Measurements from ENCODE around the gene URB2. TPM values are rescaled to one million over a fixed set of nuclear protein-coding genes. Genes with fewer than 3 reads are reported as not detected.

Gene URB2
- total RNA-seq, 1 experiment from 2014 or later = 53.2 TPM

DNA sequence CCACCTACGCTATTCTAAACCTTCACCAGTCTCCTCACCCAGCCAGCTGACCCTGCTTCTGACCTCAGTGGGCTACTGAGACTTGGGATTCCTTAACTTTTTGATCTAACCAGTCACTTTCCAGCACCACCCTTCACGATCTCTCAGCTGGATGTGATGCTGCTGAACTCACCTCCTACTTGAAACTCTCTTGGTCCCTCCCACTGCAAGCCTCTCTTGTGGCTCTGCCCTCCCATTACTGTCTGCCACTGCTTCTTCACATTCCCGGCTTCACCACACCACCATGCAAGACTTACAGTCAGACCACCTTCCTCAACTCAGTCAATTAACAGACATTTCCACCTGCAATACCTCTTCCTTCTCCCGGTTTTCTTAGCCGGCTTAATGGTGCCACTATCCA, 6.4 kb upstream of the URB2 start:
- peaks cover 11% of the 10 kb centered on the region for H3K79me2 ChIP-seq (ENCODE audit: insufficient read depth, low read length)
- H3K4me2 ChIP-seq (ENCODE audit: insufficient read depth, insufficient read length, low read length) = no peak overlapping the region
- H3K4me1 ChIP-seq (ENCODE audit: insufficient read depth, low read length) = peaks cover 3% of the 10 kb centered on the region; the same call in 1 of the 2 replicates
- H2BK20ac ChIP-seq (ENCODE audit: low read depth, low read length, poor library complexity, severe bottlenecking) = no peak overlapping the region
- no peak overlapping the region for H3K27ac ChIP-seq (ENCODE audit: insufficient read length, low read depth, low read length)
- peaks cover under 1% of the 10 kb centered on the region for H3K23me2 ChIP-seq (ENCODE audit: insufficient read length, low read depth, low read length, poor library complexity, severe bottlenecking)
- H2BK5ac ChIP-seq (ENCODE audit: insufficient read length, low read length) = no peak overlapping the region
- no peaks in the 10 kb centered on the region for H4K20me1 ChIP-seq (ENCODE audit: control insufficient read depth, insufficient read depth, insufficient read length)
- peaks cover 21 to 24% of the 10 kb centered on the region in 2 experiments for H3K4me1 Mint-ChIP-seq
- no peak overlapping the region for H2BK12ac ChIP-seq (ENCODE audit: insufficient read length, low read depth, low read length)
- H3K23ac ChIP-seq (ENCODE audit: insufficient read length, low read depth, low read length) = no peak overlapping the region
- H4K8ac ChIP-seq (replicated peaks; ENCODE audit: insufficient read length, low read depth, low read length) = no peak overlapping the region
- no peak overlapping the region for H3K18ac ChIP-seq (ENCODE audit: insufficient read length, low read depth, low read length)
- H3K36me3 Mint-ChIP-seq (ENCODE audit: insufficient read depth in 1 of 3, low read depth in 3 of 3) = peaks cover 0 to 6% (median 0%) of the 10 kb centered on the region in 3 experiments; a peak in 2 of 7 replicates
- H2AFZ ChIP-seq (ENCODE audit: low read length) = no peak overlapping the region
- no peak overlapping the region for H2AK5ac ChIP-seq (ENCODE audit: insufficient read length, low read length)
- peaks cover 3% of the 10 kb centered on the region for H3K79me1 ChIP-seq (ENCODE audit: insufficient read depth, low read depth, low read length, poor library complexity, severe bottlenecking)
- H3K4me3 Mint-ChIP-seq = no peak overlapping the region
- H3K27me3 Mint-ChIP-seq (ENCODE audit: low read depth) = no peaks in the 10 kb centered on the region
- H2BK120ac ChIP-seq (ENCODE audit: low read depth, low read length, poor library complexity, severe bottlenecking) = no peak overlapping the region
- no peaks in the 10 kb centered on the region for H3K9me3 Mint-ChIP-seq
- WGBS (ENCODE audit: extremely low coverage, insufficient read length, low lambda C conversion rate) = no CpG with 5 or more reads among the region's 5 CpGs
- H3K9me3 ChIP-seq (ENCODE audit: control insufficient read depth, low read depth, low read length) = no peaks in the 10 kb centered on the region
- TF ChIP-seq CTCF (conservative IDR thresholded peaks at IDR 0.05) = no peak
- H3K27ac Mint-ChIP-seq = no peak overlapping the region
- H3T11ph ChIP-seq (ENCODE audit: low read length) = no peak overlapping the region
- H3K14ac ChIP-seq (ENCODE audit: insufficient read depth, low read length) = no peak overlapping the region
- H2BK15ac ChIP-seq (ENCODE audit: low read depth, low read length) = no peak overlapping the region
- no peak overlapping the region for H3K4ac ChIP-seq (ENCODE audit: low read depth, low read length)
- no peak overlapping the region for H4K5ac ChIP-seq (ENCODE audit: insufficient read length, low read depth, low read length)
- DNase-seq = no peak
- H4K91ac ChIP-seq (ENCODE audit: insufficient read length, low read depth, low read length) = no peak overlapping the region
- no peaks in the 10 kb centered on the region for H3K27me3 ChIP-seq (ENCODE audit: insufficient read depth, low read length)
- H3K56ac ChIP-seq (ENCODE audit: insufficient read length, low read depth, low read length) = no peak overlapping the region
- H3K9ac ChIP-seq (ENCODE audit: extremely low read depth, insufficient read length, low read length) = no peak overlapping the region

Measured in H9 (cell line).